22Rv1 (cell line): ENCODE results near the gene RUNX2.

ENCODE experiments used
- CTCF ChIP-seq: fragments of 450-650 bp; IDR thresholded peaks from 2 replicates; pipeline ENCODE4 v1.5.1; 2017; ENCODE audit warnings: mild to moderate bottlenecking
- ZFX ChIP-seq: fragments of 450-650 bp; IDR thresholded peaks from 2 replicates; pipeline ENCODE4 v1.6.1; 2017; ENCODE audit warnings: antibody characterized with exemption, borderline replicate concordance

GRCh38 chr6:45386501-45386900 is 58.4 kb downstream of the RUNX2 start:
- TF ChIP-seq CTCF (no peak), ZFX (no peak)
